ENCODE results near the gene XRCC6. TPM values are rescaled to one million over a fixed set of nuclear protein-coding genes. Genes with fewer than 3 reads are reported as not detected.
"Not testable (repeated sequence)": the region's sequence is repeated elsewhere in the genome, so short reads cannot be mapped to it uniquely, and the experiment has no call there.

Gene XRCC6
- total RNA-seq, 2 experiments from 2014 or later, result 302 to 308 TPM

DNA sequence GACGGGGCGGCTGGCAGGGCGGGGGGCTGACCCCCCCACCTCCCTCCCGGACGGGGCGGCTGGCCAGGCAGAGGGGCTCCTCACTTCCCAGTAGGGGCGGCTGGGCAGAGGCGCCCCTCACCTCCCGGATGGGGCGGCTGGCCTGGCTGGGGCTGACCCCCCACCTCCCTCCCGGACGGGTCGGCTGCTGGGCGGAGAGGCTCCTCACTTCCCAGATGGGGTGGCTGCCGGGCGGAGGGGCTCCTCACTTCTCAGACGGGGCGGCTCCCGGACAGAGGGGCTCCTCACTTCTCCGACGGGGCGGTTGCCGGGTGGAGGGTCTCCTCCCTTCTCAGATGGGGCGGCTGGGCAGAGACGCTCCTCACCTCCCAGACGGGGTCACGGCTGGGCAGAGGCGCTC is 10.0 kb downstream of the XRCC6 start:
- H3K27ac Mint-ChIP-seq; CTCF ChIA-PET; H3K9me3 Mint-ChIP-seq (ENCODE audit: insufficient read depth); DNase-seq; ATAC-seq; H3K4me3 Mint-ChIP-seq; POLR2A ChIA-PET; H3K27me3 Mint-ChIP-seq (ENCODE audit: low read depth); H3K4me1 Mint-ChIP-seq (ENCODE audit: low read depth): not testable (repeated sequence)
- H3K36me3 Mint-ChIP-seq (ENCODE audit: low read depth), result peaks cover 61% of the 10 kb centered on the region

DNA sequence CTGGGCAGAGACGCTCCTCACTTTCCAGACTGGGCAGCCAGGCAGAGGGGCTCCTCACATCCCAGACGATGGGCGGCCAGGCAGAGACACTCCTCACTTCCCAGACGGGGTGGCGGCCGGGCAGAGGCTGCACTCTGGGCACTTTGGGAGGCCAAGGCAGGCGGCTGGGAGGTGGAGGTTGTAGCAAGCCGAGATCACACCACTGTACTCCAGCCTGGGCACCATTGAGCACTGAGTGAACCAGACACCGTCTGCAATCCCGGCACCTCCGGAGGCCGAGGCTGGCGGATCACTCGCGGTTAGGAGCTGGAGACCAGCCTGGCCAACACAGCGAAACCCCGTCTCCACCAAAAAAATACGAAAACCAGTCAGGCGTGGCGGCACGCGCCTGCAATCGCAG is 10.5 kb downstream of the XRCC6 start:
- H3K36me3 Mint-ChIP-seq (ENCODE audit: low read depth), result peaks cover 66% of the 10 kb centered on the region
- H3K27me3 Mint-ChIP-seq (ENCODE audit: low read depth); ATAC-seq; POLR2A ChIA-PET; H3K27ac Mint-ChIP-seq; H3K9me3 Mint-ChIP-seq (ENCODE audit: insufficient read depth); CTCF ChIA-PET; H3K4me1 Mint-ChIP-seq (ENCODE audit: low read depth); H3K4me3 Mint-ChIP-seq; DNase-seq: not testable (repeated sequence)

DNA sequence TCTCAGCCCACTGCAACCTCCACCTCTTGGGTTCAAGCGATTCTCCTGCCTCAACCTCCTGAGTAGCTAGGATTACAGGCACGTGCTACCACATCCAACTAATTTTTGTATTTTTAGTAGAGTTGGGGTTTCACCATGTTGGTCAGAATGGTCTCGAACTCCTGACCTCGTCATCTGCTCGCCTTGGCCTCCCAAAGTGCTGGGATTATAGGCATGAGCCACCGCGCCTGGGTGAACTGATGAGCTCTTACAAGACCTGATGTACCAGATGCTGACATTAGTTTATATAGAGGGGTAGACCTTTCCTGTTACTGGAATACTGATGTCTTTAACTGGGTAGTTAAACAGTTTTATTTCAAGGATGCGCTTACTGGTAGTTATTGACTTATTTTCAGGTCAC is 13.5 kb downstream of the XRCC6 start:
- H3K27me3 Mint-ChIP-seq (ENCODE audit: low read depth); ATAC-seq; H3K4me1 Mint-ChIP-seq (ENCODE audit: low read depth); CTCF ChIA-PET; DNase-seq; H3K27ac Mint-ChIP-seq; H3K9me3 Mint-ChIP-seq (ENCODE audit: insufficient read depth); H3K4me3 Mint-ChIP-seq: not testable (repeated sequence)
- peaks cover 55% of the 10 kb centered on the region for H3K36me3 Mint-ChIP-seq (ENCODE audit: low read depth)
- POLR2A ChIA-PET, result interaction anchor here (0.7 kb wide), 1 partner anchor 63 kb away, joined by 3 read pairs; no protein-coding TSS in a partner anchor

DNA sequence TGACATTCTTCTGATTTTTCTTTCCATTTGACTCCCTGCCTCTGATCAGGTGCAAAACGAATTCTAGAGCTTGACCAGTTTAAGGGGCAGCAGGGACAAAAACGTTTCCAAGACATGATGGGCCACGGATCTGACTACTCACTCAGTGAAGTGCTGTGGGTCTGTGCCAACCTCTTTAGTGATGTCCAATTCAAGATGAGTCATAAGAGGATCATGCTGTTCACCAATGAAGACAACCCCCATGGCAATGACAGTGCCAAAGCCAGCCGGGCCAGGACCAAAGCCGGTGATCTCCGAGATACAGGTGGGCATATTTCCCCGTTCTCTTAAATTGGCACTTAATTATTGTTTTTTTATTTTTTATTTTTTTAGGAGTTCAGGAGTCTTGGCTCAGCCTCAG is 15.4 kb downstream of the XRCC6 start:
- Mint-ChIP-seq H3K36me3 (ENCODE audit: low read depth) (peaks cover 57% of the 10 kb centered on the region), H3K4me1 (ENCODE audit: low read depth) (no peaks in the 10 kb centered on the region), H3K4me3 (no peak overlapping the region), H3K9me3 (ENCODE audit: insufficient read depth) (no peaks in the 10 kb centered on the region), H3K27me3 (ENCODE audit: low read depth) (no peaks in the 10 kb centered on the region), H3K27ac (no peak overlapping the region)
- ChIA-PET CTCF (no interaction called here), POLR2A (interaction anchor here (0.8 kb wide), 1 partner anchor 10 kb away, joined by 3 read pairs; no protein-coding TSS in a partner anchor)
- DNase-seq (no peak), ATAC-seq (no peak)

DNA sequence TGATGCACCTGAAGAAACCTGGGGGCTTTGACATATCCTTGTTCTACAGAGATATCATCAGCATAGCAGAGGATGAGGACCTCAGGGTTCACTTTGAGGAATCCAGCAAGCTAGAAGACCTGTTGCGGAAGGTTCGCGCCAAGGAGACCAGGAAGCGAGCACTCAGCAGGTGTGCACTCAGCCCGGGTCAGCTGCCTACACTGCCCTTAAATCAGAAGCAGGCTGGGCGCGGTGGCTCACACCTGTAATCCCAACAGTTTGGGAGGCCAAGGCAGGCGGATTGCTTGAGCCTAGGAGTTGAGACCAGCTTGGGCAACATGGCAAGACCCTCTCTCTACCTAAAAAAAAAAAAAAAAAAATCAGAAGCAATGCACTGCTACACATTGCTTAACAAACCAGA is 16.5 kb downstream of the XRCC6 start:
- CTCF ChIA-PET, result interaction anchor here (0.7 kb wide), 1 partner anchor 29 kb away, joined by 5 read pairs; no protein-coding TSS in a partner anchor
- H3K36me3 Mint-ChIP-seq (ENCODE audit: low read depth), result peaks cover 59% of the 10 kb centered on the region

DNA sequence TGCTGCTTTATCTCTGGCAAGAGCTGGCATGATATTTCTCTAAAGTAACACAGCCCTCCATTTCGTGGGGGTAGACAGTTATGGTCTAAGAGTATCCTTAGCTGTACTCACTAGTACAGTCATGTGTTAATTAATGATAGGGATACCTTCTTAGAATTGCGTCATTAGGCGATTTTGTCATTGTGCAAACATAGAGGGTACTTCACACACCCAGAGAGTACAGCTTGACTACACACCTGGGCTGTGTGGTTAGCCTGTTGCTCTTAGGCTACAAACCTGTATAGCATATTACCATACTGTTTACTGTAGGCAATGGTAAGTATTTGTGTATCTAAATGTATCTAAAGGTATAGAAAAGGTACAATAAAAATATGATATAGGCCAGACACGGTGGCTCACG is 17.0 kb downstream of the XRCC6 start:
- CTCF ChIA-PET, result no interaction called here
- ATAC-seq, result no peak
- DNase-seq, result no peak
- peaks cover 63% of the 10 kb centered on the region for H3K36me3 Mint-ChIP-seq (ENCODE audit: low read depth)
- H3K4me3 Mint-ChIP-seq, result no peak overlapping the region
- no peaks in the 10 kb centered on the region for H3K27me3 Mint-ChIP-seq (ENCODE audit: low read depth)
- H3K9me3 Mint-ChIP-seq (ENCODE audit: insufficient read depth), result no peaks in the 10 kb centered on the region
- no peaks in the 10 kb centered on the region for H3K4me1 Mint-ChIP-seq (ENCODE audit: low read depth)
- POLR2A ChIA-PET, result no interaction called here
- H3K27ac Mint-ChIP-seq, result no peak overlapping the region

More for the DNA sequence above, 16.5 kb downstream of the XRCC6 start:
- POLR2A ChIA-PET; ATAC-seq; H3K9me3 Mint-ChIP-seq (ENCODE audit: insufficient read depth); DNase-seq; H3K4me3 Mint-ChIP-seq; H3K27me3 Mint-ChIP-seq (ENCODE audit: low read depth); H3K27ac Mint-ChIP-seq; H3K4me1 Mint-ChIP-seq (ENCODE audit: low read depth): not testable (repeated sequence)

DNA sequence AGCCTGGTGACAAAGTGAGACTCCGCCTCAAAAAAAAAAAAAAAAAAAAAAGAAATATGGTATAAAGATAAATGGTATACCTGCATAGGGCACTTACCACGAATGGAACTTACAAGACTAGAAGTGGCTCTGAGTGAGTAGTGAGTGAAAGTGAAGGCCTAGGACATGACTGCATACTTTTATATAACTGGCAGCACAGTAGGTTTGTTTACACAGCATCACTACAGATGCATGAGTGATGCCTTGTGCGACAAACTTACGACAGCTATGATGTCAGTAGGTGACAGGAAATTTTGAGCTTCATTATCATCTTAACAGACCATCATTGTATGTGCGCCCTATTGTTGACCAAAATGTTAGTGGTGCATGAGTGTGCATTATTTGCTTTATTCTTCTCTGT is 17.7 kb downstream of the XRCC6 start:
- Mint-ChIP-seq H3K4me3 (no peak overlapping the region), H3K27me3 (ENCODE audit: low read depth) (no peaks in the 10 kb centered on the region), H3K4me1 (ENCODE audit: low read depth) (no peaks in the 10 kb centered on the region), H3K27ac (no peak overlapping the region), H3K36me3 (ENCODE audit: low read depth) (peaks cover 63% of the 10 kb centered on the region), H3K9me3 (ENCODE audit: insufficient read depth) (no peaks in the 10 kb centered on the region)
- CTCF ChIA-PET, result interaction anchor here (1.6 kb wide), 1 partner anchor 28 kb away, joined by 7 read pairs; no protein-coding TSS in a partner anchor
- ATAC-seq, result no peak
- POLR2A ChIA-PET, result no interaction called here
- DNase-seq, result no peak

DNA sequence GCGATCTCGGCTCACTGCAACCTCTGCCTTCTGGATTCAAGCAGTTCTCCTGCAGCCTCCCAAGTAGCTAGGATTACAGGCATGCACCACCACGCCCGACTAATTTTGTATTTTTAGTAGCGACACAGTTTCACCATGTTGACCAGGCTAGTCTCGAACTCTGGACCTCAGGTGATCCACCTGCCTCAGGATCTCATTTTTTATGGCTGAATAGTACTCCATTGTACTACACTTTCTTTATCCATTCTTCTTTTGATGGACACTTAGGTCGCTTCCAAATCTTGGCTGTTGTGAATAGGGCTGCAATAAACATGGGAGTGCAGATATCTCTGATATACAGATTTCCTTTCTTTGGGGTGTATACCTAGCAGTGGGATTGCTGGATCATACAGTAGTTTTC is 20.8 kb downstream of the XRCC6 start:
- Mint-ChIP-seq H3K36me3 (ENCODE audit: low read depth) (peaks cover 49% of the 10 kb centered on the region), H3K9me3 (ENCODE audit: insufficient read depth) (no peaks in the 10 kb centered on the region), H3K4me1 (ENCODE audit: low read depth) (no peaks in the 10 kb centered on the region), H3K4me3 (no peak overlapping the region), H3K27me3 (ENCODE audit: low read depth) (no peaks in the 10 kb centered on the region), H3K27ac (no peak overlapping the region)
- ATAC-seq (no peak), DNase-seq (no peak)
- ChIA-PET CTCF (interaction anchor here (1.6 kb wide), 1 partner anchor 25 kb away, joined by 5 read pairs; no protein-coding TSS in a partner anchor), POLR2A (no interaction called here)

DNA sequence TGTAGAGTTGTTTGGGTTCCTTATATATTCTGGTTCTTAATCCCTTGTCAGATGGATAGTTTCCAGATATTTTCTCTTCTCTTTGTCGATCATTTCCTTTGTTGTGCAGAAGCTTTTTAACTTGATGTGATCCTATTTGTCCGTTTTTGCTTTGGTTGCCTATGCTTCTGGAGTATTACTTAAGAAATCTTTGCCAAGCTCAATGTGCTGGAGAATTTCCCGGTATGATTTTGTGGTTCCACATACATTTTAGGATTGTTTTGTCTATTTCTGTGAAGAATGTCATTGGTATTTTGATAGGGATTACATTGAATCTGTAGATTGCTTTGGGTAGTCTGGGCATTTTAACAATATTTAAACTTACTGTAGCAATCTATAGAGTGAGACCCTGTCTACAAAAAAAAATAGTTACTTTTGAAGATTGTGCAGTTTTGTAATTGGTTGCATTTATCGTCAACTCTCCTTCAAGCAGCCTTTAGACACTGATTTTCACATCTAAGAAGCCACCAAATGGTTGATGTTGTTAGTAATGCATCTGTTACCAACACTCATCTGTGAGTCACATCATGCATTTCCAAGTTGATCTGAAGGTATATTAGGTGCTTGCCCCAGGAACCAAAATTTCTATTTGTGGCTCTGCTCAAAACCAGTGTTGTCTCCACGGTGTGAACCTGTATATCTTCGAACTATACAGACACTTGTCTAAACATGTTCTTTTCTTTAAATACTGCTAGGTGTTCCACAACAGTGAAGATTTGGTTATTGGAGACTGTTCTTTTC is 21.4 kb downstream of the XRCC6 start:
- CTCF ChIA-PET, result interaction anchor here (1.6 kb wide), 1 partner anchor 25 kb away, joined by 5 read pairs; no protein-coding TSS in a partner anchor
- no peak overlapping the region for H3K27ac Mint-ChIP-seq
- H3K36me3 Mint-ChIP-seq (ENCODE audit: low read depth), result peaks cover 46% of the 10 kb centered on the region

DNA sequence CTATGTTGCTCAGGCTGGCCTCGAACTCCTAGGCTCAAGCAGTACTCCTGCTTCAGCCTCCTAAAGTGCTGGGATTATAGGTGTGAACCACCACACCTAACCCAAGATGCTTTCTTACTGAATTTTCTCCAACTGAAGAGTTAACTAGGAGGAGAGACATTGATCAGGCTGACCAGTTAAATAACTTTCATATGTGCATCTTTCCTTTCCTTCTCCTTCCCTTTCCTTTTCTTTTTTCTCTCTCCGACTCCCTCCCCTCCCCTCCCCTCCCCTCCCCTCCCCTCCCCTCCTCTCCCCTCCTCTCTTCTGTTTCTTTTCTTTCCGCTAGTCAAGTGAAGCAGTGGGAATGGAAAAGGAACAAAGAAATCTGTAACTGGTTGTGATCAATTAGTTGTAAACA is 26.7 kb downstream of the XRCC6 start:
- no peak for ATAC-seq
- peaks cover 38% of the 10 kb centered on the region for H3K36me3 Mint-ChIP-seq (ENCODE audit: low read depth)
- H3K4me1 Mint-ChIP-seq (ENCODE audit: low read depth), result peaks cover 9% of the 10 kb centered on the region
- CTCF ChIA-PET, result interaction anchor here (2.0 kb wide), 1 partner anchor 19 kb away, joined by 10 read pairs; no protein-coding TSS in a partner anchor
- DNase-seq, result no peak
- H3K4me3 Mint-ChIP-seq, result no peak overlapping the region
- POLR2A ChIA-PET, result no interaction called here
- H3K27me3 Mint-ChIP-seq (ENCODE audit: low read depth), result no peaks in the 10 kb centered on the region
- no peak overlapping the region for H3K27ac Mint-ChIP-seq
- no peaks in the 10 kb centered on the region for H3K9me3 Mint-ChIP-seq (ENCODE audit: insufficient read depth)

More for the DNA sequence above, 21.4 kb downstream of the XRCC6 start:
- Mint-ChIP-seq H3K4me3 (no peak overlapping the region), H3K27me3 (ENCODE audit: low read depth) (no peaks in the 10 kb centered on the region), H3K9me3 (ENCODE audit: insufficient read depth) (no peaks in the 10 kb centered on the region), H3K4me1 (ENCODE audit: low read depth) (peaks cover under 1% of the 10 kb centered on the region)
- POLR2A ChIA-PET, result interaction anchor here (0.8 kb wide), 1 partner anchor 21 kb away, joined by 3 read pairs; no protein-coding TSS in a partner anchor
- no peak for ATAC-seq
- DNase-seq, result no peak

DNA sequence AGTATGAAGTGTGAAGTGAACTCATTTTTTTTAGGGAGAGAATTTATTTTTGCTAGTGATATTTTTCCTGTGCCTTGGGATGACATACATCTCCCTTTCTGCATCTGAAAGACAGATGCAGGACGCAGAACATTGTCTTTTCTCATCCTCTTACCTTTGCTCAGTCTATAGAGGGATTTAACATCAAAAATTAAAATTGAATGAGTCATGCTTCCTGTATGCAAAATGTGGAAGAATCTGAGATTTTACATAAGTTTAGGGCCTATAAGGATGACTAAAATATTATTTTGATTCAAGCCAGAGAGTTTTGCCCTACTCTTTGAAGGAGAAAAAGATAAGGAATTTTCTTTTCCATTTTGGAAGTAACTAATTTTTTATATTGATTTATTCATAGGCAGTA is 27.3 kb downstream of the XRCC6 start:
- CTCF ChIA-PET, result interaction anchor here (2.0 kb wide), 1 partner anchor 18 kb away, joined by 10 read pairs; no protein-coding TSS in a partner anchor
- DNase-seq (no peak), ATAC-seq (no peak)
- Mint-ChIP-seq H3K4me1 (ENCODE audit: low read depth) (peaks cover 9% of the 10 kb centered on the region), H3K27ac (no peak overlapping the region), H3K36me3 (ENCODE audit: low read depth) (peaks cover 39% of the 10 kb centered on the region), H3K27me3 (ENCODE audit: low read depth) (no peaks in the 10 kb centered on the region), H3K9me3 (ENCODE audit: insufficient read depth) (no peaks in the 10 kb centered on the region), H3K4me3 (no peak overlapping the region)
- POLR2A ChIA-PET, result no interaction called here

DNA sequence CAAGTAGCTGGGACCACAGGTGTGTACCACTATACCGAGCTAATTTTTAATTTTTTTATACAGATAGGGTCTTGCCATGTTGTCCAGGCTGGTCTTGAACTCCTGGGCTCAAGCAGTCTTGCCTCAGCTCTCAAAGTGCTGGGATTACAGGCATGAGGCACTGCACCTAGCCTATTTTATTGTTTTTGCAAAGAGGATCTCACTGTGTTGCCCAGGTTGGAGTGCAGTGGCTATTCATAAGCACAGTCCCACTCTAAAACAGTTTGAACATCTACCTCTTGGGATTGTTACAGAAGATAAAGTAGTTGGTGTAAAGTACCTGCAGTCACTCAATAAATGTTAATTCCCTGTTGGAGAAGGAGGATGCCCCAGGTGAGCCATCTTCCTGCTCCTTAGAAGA is 29.1 kb downstream of the XRCC6 start:
- Mint-ChIP-seq H3K4me1 (ENCODE audit: low read depth) (peaks cover 17% of the 10 kb centered on the region), H3K36me3 (ENCODE audit: low read depth) (peaks cover 49% of the 10 kb centered on the region), H3K27ac (no peak overlapping the region), H3K9me3 (ENCODE audit: insufficient read depth) (no peaks in the 10 kb centered on the region), H3K27me3 (ENCODE audit: low read depth) (no peaks in the 10 kb centered on the region), H3K4me3 (no peak overlapping the region)
- ATAC-seq (no peak), DNase-seq (no peak)
- POLR2A ChIA-PET, result no interaction called here
- CTCF ChIA-PET, result interaction anchor here (5.0 kb wide), 1 partner anchor 16 kb away, joined by 40 read pairs; no protein-coding TSS in a partner anchor
